22Rv1 (cell line): Measurements from ENCODE around the gene CMYA5.

Experiments
- CTCF ChIP-seq: fragments of 450-650 bp; IDR thresholded peaks from 2 replicates; pipeline ENCODE4 v1.5.1; 2017; ENCODE audit warnings: mild to moderate bottlenecking
- ZFX ChIP-seq: fragments of 450-650 bp; IDR thresholded peaks from 2 replicates; pipeline ENCODE4 v1.6.1; 2017; ENCODE audit warnings: antibody characterized with exemption, borderline replicate concordance

DNA sequence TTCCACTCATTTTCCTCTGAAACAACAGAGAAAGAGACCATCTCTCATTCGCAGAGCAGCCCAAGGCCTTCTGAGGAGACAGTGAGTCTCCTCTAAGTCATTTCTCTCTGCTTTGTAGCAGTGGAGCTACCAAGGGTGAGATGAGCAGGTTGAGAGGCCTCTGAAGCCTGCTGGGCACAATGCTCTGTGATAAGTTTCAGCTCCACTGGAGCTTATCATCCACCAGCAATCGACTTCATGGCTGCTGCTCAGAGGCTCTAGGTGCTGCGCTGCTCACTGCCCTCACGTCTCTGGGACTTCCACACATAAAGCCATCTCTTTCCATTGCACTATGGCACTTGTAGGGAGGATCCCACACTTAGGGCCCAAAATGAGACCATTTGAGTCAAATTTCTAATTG lies 96.3 kb downstream of the CMYA5 start:
- TF ChIP-seq CTCF (no peak), ZFX (no peak)
